Esophagus muscularis mucosa (tissue), 4 donors: ENCODE data around the gene TRAPPC13. TPM values are rescaled to one million over a fixed set of nuclear protein-coding genes. Genes with fewer than 3 reads are reported as not detected.
"Not testable (repeated sequence)": the region's sequence is repeated elsewhere in the genome, so short reads cannot be mapped to it uniquely, and the experiment has no call there.

Experiments
- DNase-seq: peaks from one replicate; pipeline ENCODE4 v3.0.0-alpha.2; 2017; ENCODE audit errors: extremely low spot score
- H3K27ac ChIP-seq, 4 donors: fragments of 200-600 bp; sonication (generic); replicated peaks in 1 of 4; 1 replicate in 3 of 4; 2 replicates in 1 of 4; pipeline ENCODE4 v1.5.1; 2016 to 2019; ENCODE audit warnings: mild to moderate bottlenecking in 1 of 4
- H3K27me3 ChIP-seq, 4 donors: fragments of 200-600 bp; sonication (generic); one replicate each; pipeline versions ENCODE4 v1.5.1 to v1.6.0; 2016 to 2019
- H3K36me3 ChIP-seq, 4 donors: fragments of 200-600 bp; sonication (generic); one replicate each; pipeline ENCODE4 v1.5.1; 2016 to 2019
- H3K4me1 ChIP-seq, 4 donors: fragments of 200-600 bp; sonication (generic); one replicate each; pipeline ENCODE4 v1.5.1; 2016 to 2019
- H3K4me3 ChIP-seq, 4 donors: fragments of 200-600 bp; sonication (generic); 1 replicate in 2 of 4; 2 replicates in 2 of 4; pipeline ENCODE4 v1.5.1; 2016 to 2019; ENCODE audit warnings: mild to moderate bottlenecking in 4 of 4, moderate library complexity in 1 of 4
- H3K9me3 ChIP-seq, 4 donors: fragments of 200-600 bp; sonication (generic); 1 replicate in 3 of 4; 2 replicates in 1 of 4; pipeline ENCODE4 v1.5.1; 2016 to 2019
- EP300 ChIP-seq: sonication (generic); formaldehyde crosslinking; IDR thresholded peaks from one replicate; pipeline ENCODE4 v1.6.1; 2017; ENCODE audit warnings: antibody characterized with exemption
- POLR2A ChIP-seq: fragments of 450-650 bp; IDR thresholded peaks from one replicate; pipeline ENCODE4 v1.6.1; 2017; ENCODE audit warnings: antibody characterized with exemption, moderate library complexity, mild to moderate bottlenecking, low read depth
- POLR2AphosphoS5 ChIP-seq, 2 donors: sonication (generic); formaldehyde crosslinking; IDR thresholded peaks; one replicate each; pipeline ENCODE4 v1.6.1; 2017; ENCODE audit warnings: antibody characterized with exemption in 2 of 2
- WGBS: methylation state at CpG from one replicate; pipeline ENCODE4 v1.1.5; 2018; 5-methylcytosine and 5-hydroxymethylcytosine counted together
- intact Hi-C: fragments of 100-400 bp; cut with DNase I; formaldehyde crosslinking; loops from one replicate; pipeline ENCODE4 v1.15.1; 2023
- total RNA-seq, 4 donors: library from RNA; depleted of rRNA; stranded (reverse); fragments of >200 nt; gene quantifications; one replicate each; pipeline versions ENCODE4 v1.1.0 to v1.2.1, GENCODE V29; 2016
- TF ChIP-seq, protein P1 (sequence below), 3 experiments: fragments of 200-600 bp in 2 of 3; fragments of 450-650 bp in 1 of 3; sonication (generic) in 2 of 3; IDR thresholded peaks; one replicate each; pipeline ENCODE4 v1.5.1; 2017 to 2019; ENCODE audit warnings: antibody characterized with exemption in 3 of 3, mild to moderate bottlenecking in 2 of 3, moderate library complexity in 1 of 3

Gene TRAPPC13
- total RNA-seq, 4 donors from 2014 or later, result 15.4 to 29.5 (median 16.7) TPM

GRCh38 chr5:65620021-65620420 is 4.8 kb upstream of the TRAPPC13 start:
- intact Hi-C loops, result no loop called here
- Histone ChIP-seq H3K27ac (no peak overlapping the region), H3K4me3 (no peak overlapping the region), H3K27me3 (no peaks in the 10 kb centered on the region), H3K4me1 (peaks cover 23 to 48% (median 31%) of the 10 kb centered on the region in 4 donors), H3K36me3 (peaks cover 8 to 17% (median 14%) of the 10 kb centered on the region in 4 donors), H3K9me3 (no peaks in the 10 kb centered on the region)
- TF ChIP-seq POLR2A, result no peak
- TF ChIP-seq EP300, result no peak
- TF ChIP-seq POLR2AphosphoS5 (IDR thresholded peaks at IDR 0.05), result no peak
- TF ChIP-seq, protein P1, sequence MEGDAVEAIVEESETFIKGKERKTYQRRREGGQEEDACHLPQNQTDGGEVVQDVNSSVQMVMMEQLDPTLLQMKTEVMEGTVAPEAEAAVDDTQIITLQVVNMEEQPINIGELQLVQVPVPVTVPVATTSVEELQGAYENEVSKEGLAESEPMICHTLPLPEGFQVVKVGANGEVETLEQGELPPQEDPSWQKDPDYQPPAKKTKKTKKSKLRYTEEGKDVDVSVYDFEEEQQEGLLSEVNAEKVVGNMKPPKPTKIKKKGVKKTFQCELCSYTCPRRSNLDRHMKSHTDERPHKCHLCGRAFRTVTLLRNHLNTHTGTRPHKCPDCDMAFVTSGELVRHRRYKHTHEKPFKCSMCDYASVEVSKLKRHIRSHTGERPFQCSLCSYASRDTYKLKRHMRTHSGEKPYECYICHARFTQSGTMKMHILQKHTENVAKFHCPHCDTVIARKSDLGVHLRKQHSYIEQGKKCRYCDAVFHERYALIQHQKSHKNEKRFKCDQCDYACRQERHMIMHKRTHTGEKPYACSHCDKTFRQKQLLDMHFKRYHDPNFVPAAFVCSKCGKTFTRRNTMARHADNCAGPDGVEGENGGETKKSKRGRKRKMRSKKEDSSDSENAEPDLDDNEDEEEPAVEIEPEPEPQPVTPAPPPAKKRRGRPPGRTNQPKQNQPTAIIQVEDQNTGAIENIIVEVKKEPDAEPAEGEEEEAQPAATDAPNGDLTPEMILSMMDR (IDR thresholded peaks at IDR 0.05), result no peak
- no peak for DNase-seq
- WGBS, result 91% methylated on average over 4 of the region's 4 CpGs

GRCh38 chr5:65621961-65622360 is 2.9 kb upstream of the TRAPPC13 start:
- intact Hi-C loops, H3K27ac ChIP-seq, H3K27me3 ChIP-seq, H3K36me3 ChIP-seq, H3K9me3 ChIP-seq, DNase-seq, H3K4me3 ChIP-seq: not testable (repeated sequence)
- peaks cover 34 to 64% (median 45%) of the 10 kb centered on the region in 4 donors for H3K4me1 ChIP-seq
- 74% methylated on average over 4 of the region's 4 CpGs for WGBS

DNA sequence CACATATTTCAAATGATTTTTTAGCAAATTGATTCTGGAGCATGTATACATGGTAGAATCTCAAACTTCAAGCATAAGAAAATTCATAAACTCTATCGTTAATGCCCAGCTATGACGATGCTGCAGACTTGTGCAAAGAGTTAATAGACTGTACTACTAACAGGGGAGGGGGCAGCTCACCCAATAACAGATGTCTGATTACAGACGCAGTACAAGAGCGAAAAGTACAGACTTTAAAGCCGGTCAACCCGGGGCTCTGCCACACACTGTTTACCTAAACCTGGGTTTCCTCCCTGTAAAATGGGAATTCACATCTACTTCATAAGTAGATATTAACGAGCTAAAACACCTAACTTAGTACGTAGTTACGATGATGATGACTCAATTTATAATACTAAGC is 1.3 kb upstream of the TRAPPC13 start:
- H3K36me3 ChIP-seq, result no peaks in the 10 kb centered on the region
- no peaks in the 10 kb centered on the region for H3K27me3 ChIP-seq
- peak overlapping the region; percentile 67 to 98 (median 74) for H3K4me3 ChIP-seq
- DNase-seq, result no peak
- intact Hi-C loops, result no loop called here
- 7% methylated on average over 9 of the region's 9 CpGs for WGBS
- TF ChIP-seq, protein P1 (IDR thresholded peaks at IDR 0.05), result no peak
- no peak for TF ChIP-seq POLR2AphosphoS5 (IDR thresholded peaks at IDR 0.05)
- TF ChIP-seq POLR2A, result no peak
- no peak for TF ChIP-seq EP300
- no peaks in the 10 kb centered on the region for H3K9me3 ChIP-seq
- peak overlapping the region; percentile 80 to 85 (median 83) for H3K27ac ChIP-seq
- H3K4me1 ChIP-seq, result peaks cover 34 to 64% (median 45%) of the 10 kb centered on the region in 4 donors

DNA sequence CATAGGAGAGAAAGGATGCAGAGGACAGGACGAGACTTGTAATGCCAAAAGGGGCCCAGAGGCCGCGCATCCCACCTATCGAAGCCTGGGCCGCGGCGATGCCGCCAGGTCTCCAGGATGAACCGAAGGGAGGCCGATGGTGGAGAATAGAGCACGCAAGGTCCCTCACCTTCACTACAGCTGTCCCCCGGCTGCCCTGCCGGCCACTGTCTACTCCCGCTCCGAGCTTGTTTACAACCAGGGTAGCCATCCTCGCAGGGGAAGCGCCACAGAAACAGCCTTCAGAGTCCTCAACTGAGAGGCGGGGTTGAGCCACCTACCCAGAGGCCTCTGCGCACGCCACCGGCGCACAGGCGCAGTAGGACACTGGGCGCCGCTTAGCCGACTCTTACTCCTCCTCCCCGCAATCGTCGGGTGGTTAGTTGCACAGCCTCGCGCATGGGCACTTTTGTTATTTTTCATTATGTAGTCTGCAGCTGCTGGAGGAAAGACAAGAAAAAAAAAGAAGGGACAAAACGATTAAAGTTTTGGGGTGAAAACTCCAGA is 729 bp upstream of the TRAPPC13 start, which contains the start of gene TRIM23:
Gene TRIM23, minus strand, starts transcription at position 309 of the 546 bp plus-strand sequence. Its CDS starts 59 bp downstream, at position 250.
- no peaks in the 10 kb centered on the region for H3K9me3 ChIP-seq
- DNase-seq, result peak; percentile 96
- H3K4me1 ChIP-seq, result peaks cover 34 to 62% (median 45%) of the 10 kb centered on the region in 4 donors
- intact Hi-C loops, result no loop called here
- peaks cover 0 to under 1% (median under 1%) of the 10 kb centered on the region in 4 donors for H3K36me3 ChIP-seq
- H3K4me3 ChIP-seq, result peak within 1 kb of the TSS; percentile 67 to 98 (median 74)
- under 1% methylated on average over 20 of the region's 32 CpGs for WGBS
- H3K27me3 ChIP-seq, result no peaks in the 10 kb centered on the region
- TF ChIP-seq, protein P1 (IDR thresholded peaks at IDR 0.05), result peak in 1 of 3 experiments; percentile 3
- TF ChIP-seq EP300 (no peak), POLR2AphosphoS5 (IDR thresholded peaks at IDR 0.05) (peak; percentile 67 to 85), POLR2A (no peak)
- H3K27ac ChIP-seq, result peak within 1 kb of the TSS; percentile 80 to 85 (median 83)

- H3K27me3 ChIP-seq, result no peaks in the 10 kb centered on the region
- no peaks in the 10 kb centered on the region for H3K9me3 ChIP-seq
- peak overlapping the region; percentile 67 to 98 (median 74) for H3K4me3 ChIP-seq
- no peak for DNase-seq
- peak overlapping the region in 2 of 4 donors; percentile 82 to 84 for H3K27ac ChIP-seq
- TF ChIP-seq POLR2AphosphoS5 (IDR thresholded peaks at IDR 0.05), result no peak
- TF ChIP-seq, protein P1 (IDR thresholded peaks at IDR 0.05), result no peak
- no peak for TF ChIP-seq EP300
- TF ChIP-seq POLR2A, result no peak
- H3K36me3 ChIP-seq, result peaks cover 0 to 14% (median 5%) of the 10 kb centered on the region in 4 donors
- WGBS, result 68% methylated on average over 6 of the region's 6 CpGs
- intact Hi-C loops, result no loop called here
- peaks cover 34 to 46% (median 39%) of the 10 kb centered on the region in 4 donors for H3K4me1 ChIP-seq
These were observed 916 bp downstream of the TRAPPC13 start for GRCh38 chr5:65625743-65626142.
